ENCODE results near the gene KIF1A.
"Not testable (repeated sequence)": the region's sequence is repeated elsewhere in the genome, so short reads cannot be mapped to it uniquely, and the experiment has no call there.

Gene KIF1A

DNA sequence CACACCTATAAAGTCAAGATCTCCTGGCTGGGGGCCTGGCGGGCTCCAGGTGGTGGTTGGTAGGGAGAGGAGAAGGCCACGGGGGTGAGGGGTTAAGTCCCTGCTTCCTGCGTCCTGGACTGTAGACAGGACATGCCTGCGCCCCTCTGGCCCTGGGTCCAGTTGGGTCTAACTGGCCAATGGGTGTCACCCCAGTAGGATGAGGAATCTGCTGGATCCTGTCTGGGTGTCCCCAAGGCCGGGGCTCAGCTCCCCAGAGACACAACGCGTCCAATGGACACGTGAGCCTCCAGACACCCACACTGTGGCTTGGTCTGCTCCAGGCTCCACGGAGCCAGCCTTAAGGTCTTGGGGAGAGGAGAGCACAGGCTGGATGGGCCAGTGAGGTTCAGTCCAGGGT, 108.7 kb downstream of the KIF1A start:
- H3K27ac ChIP-seq: no peak overlapping the region

GRCh38 chr2:240708457-240708856, 111.6 kb downstream of the KIF1A start:
- no peak for DNase-seq (ENCODE audit: low read depth, low spot score)
- no peak overlapping the region for H3K27ac ChIP-seq

More for the DNA sequence above, 108.7 kb downstream of the KIF1A start:
- DNase-seq (ENCODE audit: low read depth, low spot score): no peak

- DNase-seq (ENCODE audit: low read depth, low spot score): no peak
- H3K27ac ChIP-seq: no peak overlapping the region
Measured at GRCh38 chr2:240707821-240708220, 112.2 kb downstream of the KIF1A start.

DNA sequence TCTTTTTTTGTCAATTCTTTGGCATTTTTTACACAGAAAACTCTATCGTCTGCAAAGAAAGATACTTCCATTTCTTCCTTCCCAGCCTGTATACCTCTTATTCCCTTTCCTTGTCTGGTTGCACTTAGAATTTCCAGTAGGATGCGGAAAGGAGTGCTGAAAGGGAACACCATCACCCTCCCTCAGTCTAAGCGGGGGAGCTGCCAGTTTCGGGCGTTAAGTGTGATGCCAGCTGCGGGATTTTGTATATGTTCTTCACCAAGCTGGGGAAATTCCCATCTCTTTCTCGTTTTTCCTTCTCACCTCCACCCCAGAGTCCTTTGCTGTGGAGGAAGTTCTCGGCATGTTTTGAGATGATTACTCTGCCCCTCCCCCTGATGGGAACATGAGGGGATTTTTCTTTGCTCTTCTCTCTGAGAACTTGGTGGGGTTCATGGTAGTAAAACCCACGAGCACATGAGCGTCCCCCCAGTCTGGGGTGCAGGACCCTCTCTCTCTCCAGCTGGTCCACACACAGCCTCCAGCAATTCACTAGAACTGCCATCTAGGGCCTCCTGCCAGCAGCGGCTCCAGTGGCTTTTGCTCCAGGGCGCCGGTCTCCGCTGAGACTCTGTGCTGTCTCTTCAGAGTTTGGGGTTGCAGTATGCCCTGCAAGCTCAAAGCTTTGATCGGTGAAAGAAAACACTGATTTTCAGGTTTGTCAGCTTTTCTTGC, 112.8 kb downstream of the KIF1A start:
- H3K27ac ChIP-seq: no peak overlapping the region
- no peak for DNase-seq (ENCODE audit: low read depth, low spot score)

- no peak for DNase-seq (ENCODE audit: low read depth, low spot score)
- no peak overlapping the region for H3K27ac ChIP-seq
Measured at GRCh38 chr2:240705204-240705791, 114.7 kb downstream of the KIF1A start.

GRCh38 chr2:240704651-240705050, 115.4 kb downstream of the KIF1A start:
- DNase-seq (ENCODE audit: low read depth, low spot score): no peak
- H3K27ac ChIP-seq: no peak overlapping the region

DNA sequence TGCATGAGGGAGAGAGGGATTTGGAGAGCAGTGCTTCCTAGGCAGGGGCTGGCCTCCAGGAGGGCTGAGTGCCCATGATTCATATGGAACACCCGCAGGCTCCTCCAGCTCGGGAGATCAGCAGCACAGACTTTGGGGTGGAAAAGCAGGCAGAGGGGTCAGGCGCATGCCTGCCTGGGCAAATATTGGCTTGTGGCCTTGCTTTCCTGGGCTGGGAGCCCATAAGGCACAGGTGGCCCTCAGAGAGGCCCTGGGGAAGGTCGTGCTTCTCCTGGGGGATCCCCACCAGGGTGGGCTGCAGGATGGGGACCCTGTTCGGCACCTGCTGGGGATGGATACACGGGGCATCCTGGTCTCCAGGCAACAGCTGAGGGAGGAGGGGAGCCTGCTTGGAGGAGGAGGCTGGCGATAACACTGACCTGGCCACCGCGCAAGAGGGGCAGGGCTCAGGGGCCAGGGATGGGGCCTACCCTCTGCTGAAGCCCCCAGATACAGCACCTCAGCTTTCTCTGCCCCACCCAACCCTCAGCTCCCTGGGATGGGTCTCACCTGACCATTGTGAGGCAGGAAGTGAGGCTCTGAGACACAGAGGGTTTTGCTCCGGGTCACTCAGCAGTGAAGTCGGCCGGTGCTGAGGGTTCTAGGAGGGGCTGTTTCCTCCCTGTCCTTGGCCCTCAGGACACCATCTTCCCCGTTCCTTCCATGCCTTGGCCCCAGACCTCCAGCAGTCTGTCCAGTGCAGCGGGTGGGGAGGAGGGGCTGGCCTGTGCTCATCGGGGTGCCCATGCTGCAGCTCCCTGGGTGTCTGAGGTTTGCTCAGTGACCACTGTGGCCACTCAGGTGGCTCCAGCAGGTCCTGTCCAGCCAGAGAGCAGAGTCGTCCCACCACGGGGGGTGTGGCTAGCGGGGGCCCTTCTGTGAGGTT, 116.3 kb downstream of the KIF1A start:
- no peak overlapping the region for H3K27ac ChIP-seq
- no peak for DNase-seq (ENCODE audit: low read depth, low spot score)

DNA sequence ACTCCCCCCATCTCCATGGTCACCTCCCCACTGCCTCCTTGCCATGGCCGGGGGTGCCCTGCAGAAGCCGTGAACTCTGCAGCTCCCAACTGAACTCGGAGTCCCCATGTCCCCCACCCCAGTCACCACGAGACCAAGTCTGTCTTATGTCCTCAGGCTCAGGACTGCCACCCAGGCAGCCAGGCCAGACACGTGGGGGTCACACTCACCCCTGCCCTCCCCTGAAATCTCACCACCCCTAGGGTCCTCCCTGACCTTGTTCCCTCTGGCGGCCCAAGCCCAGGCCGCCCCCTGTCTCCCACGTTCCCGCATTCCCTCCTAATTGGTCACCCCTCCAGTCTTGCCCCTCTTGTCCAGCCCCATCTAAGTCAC, 117.4 kb downstream of the KIF1A start:
- H3K27ac ChIP-seq: no peak overlapping the region
- no peak for DNase-seq (ENCODE audit: low read depth, low spot score)

DNA sequence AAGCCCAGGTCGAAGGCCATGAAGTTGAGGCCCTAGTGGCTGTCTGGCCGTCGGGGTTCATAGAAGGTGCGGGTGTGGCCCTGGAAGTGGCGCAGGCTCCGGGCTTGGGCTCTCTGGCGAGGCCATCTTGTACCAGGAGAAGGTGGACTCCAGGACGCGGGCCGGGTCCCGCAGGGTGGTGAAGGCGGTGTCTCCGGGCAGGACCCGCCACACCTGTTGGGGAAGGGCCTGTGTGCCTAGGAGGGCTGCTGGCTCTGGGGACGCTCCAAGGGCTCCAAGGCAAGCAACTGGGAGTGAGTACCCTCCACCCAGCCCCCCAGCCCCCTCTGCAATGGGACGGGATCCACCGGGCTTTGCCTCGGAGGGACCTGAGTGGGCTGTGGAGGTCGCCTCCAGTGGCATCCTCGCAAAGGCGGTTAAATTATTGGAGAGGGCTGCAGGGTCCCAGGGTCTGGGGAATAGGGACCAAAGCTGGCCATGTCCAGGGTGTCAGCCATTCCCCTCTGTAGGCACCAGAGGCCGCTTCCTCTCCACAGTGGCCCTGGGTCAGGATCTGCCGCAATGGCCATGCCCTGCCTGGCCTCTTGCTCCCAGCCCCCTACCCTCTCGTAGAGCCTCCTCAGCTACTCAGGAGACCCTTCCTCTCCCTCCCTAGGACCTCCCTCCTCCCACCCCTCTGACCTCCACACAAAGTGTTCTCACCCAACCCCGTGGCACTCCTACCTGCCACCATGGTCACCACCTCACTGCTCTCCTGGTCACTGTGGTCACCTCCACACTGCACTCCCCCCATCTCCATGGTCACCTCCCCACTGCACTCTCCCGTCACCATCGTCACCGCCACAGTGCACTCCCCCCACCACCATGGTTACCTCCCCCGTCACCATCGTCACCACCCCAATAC, 118.0 kb downstream of the KIF1A start:
- DNase-seq (ENCODE audit: low read depth, low spot score): no peak
- H3K27ac ChIP-seq: no peak overlapping the region

GRCh38 chr2:240701091-240701735, 118.8 kb downstream of the KIF1A start:
- H3K27ac ChIP-seq: no peak overlapping the region
- DNase-seq (ENCODE audit: low read depth, low spot score): no peak

- not testable (repeated sequence) for H3K27ac ChIP-seq; DNase-seq (ENCODE audit: low read depth, low spot score)
Measured at GRCh38 chr2:240700616-240701015, 119.4 kb downstream of the KIF1A start.

GRCh38 chr2:240699835-240700234, 120.2 kb downstream of the KIF1A start:
- not testable (repeated sequence) for DNase-seq (ENCODE audit: low read depth, low spot score); H3K27ac ChIP-seq

DNA sequence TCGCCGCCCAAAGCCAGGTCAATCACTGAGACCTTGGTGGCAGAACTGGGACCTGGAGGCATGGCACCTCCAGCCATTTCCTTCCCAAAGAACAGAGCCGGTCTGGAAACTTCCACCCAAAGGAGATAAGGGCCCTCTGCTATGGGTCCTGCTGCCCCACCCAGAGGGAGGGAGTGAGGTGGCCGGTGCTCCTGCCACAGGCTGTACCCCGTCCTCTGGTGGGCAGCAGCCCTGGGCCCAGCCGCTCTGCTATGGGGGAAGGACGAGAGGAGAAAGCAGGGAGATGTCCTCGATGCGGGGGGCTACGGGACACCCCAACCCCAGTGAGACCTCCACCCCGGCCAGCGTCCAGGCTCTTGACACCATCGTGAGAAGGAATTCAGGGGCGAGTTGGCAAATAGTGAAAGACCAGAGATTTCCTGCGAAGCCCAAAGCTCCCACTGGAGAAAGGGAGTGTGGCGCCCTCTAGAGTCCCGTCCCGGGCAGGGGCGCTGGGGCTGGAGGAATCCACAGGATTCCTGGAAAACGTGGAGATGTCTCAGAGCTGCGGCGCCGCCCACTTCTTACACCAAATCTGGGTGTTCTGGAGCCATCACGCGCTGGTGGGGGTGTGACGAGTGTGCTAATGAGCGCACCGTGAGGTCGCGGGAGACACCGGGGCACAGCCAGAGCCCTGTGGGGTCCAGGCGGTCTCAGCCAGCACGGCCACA, 121.0 kb downstream of the KIF1A start:
- not testable (repeated sequence) for H3K27ac ChIP-seq; DNase-seq (ENCODE audit: low read depth, low spot score)

- DNase-seq (ENCODE audit: low read depth, low spot score); H3K27ac ChIP-seq: not testable (repeated sequence)
Measured at GRCh38 chr2:240696469-240696868, 123.5 kb downstream of the KIF1A start.

DNA sequence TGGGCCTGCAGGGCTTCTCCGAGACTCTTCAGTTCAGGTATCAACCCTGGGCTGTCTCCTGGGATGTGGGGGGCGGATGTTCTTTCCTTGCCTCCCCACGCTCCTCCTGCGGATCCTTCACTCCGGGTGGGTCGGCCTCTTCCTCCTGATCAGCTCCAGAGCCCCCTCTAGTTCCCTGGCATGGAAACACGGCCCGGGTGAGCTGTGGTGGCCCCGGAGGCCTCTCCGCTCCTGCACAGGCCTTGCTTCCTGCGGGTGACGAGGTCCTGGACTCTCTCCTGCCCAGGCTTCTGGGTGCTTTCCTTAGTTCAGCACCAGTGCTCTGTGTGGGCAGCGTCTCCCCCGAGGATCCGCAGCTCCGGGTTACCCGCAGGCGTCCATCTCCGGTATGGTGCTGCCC, 124.4 kb downstream of the KIF1A start:
- H3K27ac ChIP-seq; DNase-seq (ENCODE audit: low read depth, low spot score): not testable (repeated sequence)

- DNase-seq (ENCODE audit: low read depth, low spot score); H3K27ac ChIP-seq: not testable (repeated sequence)
Measured at GRCh38 chr2:240694304-240694703, 125.7 kb downstream of the KIF1A start.

DNA sequence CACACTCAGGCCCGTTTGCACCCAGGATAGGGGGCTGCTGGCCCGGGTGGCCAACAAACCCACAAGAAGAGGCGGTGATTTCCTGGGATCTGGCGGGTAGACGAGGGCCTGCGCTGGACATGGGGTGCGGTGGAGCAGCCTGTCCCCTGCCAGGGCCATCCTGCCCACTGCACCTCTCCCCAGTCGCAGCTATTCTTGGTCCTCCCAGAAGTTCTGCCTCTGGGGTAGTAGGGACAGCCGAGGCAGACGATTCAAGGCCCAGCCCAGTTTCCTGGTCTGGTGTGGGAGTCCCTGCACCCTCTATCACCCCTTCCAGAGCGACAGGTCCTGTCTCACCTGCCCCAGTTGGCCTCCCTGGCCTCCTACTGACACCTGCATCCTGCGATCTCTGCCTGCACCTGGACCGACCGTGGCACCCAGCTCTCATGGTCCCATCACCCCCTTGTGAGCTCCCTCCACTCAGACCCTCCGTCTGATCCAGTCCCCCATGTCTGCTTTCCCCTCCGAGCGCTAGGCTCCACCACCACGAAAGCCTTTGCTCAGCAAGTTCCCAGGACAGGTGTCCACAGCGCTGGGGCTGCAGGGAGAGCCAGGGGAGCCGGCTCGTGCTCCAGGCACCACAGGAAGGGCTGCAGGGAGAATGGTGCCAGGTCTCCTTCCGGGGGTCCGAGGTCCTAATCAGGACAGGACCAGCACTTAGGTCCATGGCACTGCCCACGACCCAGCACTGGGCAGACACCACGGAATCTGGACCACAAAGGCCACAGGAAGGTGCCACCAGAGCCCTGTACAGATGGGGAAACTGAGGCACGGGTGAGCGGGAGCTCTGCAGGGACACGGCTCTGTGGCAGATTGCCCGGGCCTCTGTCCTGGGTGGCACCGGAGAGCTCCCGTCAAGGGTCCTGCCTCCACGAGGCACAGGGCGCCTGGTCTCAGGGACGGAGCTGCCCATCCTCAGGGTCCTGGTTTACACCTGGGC, 127.1 kb downstream of the KIF1A start:
- H3K27ac ChIP-seq; DNase-seq (ENCODE audit: low read depth, low spot score): not testable (repeated sequence)
